Cardiac fibroblast (primary cell): ENCODE results near the gene PRR22.
"Not testable (repeated sequence)": the region's sequence is repeated elsewhere in the genome, so short reads cannot be mapped to it uniquely, and the experiment has no call there.

Source experiments
- DNase-seq, 2 donors: peaks; one replicate each; pipeline versions ENCODE4 v3.0.0 to v3.0.0-alpha.2; 2010; ENCODE audit warnings: low read depth in 2 of 2
- H3K4me3 ChIP-seq, 2 donors: replicated peaks in 1 of 2; 1 replicate in 1 of 2; 2 replicates in 1 of 2; pipeline ENCODE4 v1.5.1; 2011; ENCODE audit warnings: low read depth in 2 of 2, low read length in 2 of 2, mild to moderate bottlenecking in 2 of 2, moderate library complexity in 1 of 2
- TF ChIP-seq, protein P1 (sequence below): IDR thresholded peaks from one replicate; pipeline ENCODE4 v1.5.1; 2011; ENCODE audit warnings: low read depth, mild to moderate bottlenecking, low read length, inconsistent platforms

The PRR22 gene

GRCh38 chr19:5751709-5752108, 32.8 kb downstream of the PRR22 start:
- no peak overlapping the region for H3K4me3 ChIP-seq
- no peak for DNase-seq
- TF ChIP-seq, protein P1, sequence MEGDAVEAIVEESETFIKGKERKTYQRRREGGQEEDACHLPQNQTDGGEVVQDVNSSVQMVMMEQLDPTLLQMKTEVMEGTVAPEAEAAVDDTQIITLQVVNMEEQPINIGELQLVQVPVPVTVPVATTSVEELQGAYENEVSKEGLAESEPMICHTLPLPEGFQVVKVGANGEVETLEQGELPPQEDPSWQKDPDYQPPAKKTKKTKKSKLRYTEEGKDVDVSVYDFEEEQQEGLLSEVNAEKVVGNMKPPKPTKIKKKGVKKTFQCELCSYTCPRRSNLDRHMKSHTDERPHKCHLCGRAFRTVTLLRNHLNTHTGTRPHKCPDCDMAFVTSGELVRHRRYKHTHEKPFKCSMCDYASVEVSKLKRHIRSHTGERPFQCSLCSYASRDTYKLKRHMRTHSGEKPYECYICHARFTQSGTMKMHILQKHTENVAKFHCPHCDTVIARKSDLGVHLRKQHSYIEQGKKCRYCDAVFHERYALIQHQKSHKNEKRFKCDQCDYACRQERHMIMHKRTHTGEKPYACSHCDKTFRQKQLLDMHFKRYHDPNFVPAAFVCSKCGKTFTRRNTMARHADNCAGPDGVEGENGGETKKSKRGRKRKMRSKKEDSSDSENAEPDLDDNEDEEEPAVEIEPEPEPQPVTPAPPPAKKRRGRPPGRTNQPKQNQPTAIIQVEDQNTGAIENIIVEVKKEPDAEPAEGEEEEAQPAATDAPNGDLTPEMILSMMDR = no peak

GRCh38 chr19:5749505-5749904, 35.0 kb downstream of the PRR22 start:
- TF ChIP-seq, protein P1 = no peak
- DNase-seq = no peak
- H3K4me3 ChIP-seq = no peak overlapping the region

- not testable (repeated sequence) for DNase-seq, H3K4me3 ChIP-seq
Observed at GRCh38 chr19:5748920-5749319, 35.6 kb downstream of the PRR22 start.

DNA sequence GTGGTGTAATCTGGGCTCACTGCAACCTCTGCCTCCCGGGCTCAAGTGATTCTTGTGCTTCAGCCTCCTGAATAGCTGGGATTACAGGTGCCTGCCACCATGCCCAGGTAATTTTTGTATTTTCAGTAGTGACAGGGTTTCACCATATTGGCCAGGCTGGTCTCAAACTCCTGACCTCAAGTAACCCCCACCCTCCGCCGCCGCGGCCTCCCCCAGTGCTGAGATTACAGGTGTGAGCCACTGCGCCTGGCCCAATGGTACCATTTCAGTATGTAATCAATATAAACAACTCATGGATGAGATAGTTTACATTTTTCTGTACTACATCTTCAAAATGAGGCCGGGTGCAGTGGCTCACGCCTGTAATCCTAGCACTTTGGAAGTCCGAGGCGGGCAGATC, 39.5 kb downstream of the PRR22 start:
- H3K4me3 ChIP-seq, DNase-seq: not testable (repeated sequence)

GRCh38 chr19:5743630-5744029, 40.9 kb downstream of the PRR22 start:
- TF ChIP-seq, protein P1 = no peak
- no peak for DNase-seq
- no peak overlapping the region for H3K4me3 ChIP-seq

- TF ChIP-seq, protein P1 = no peak
- no peak for DNase-seq
- H3K4me3 ChIP-seq = no peak overlapping the region
Observed at GRCh38 chr19:5742051-5742450, 42.5 kb downstream of the PRR22 start.

DNA sequence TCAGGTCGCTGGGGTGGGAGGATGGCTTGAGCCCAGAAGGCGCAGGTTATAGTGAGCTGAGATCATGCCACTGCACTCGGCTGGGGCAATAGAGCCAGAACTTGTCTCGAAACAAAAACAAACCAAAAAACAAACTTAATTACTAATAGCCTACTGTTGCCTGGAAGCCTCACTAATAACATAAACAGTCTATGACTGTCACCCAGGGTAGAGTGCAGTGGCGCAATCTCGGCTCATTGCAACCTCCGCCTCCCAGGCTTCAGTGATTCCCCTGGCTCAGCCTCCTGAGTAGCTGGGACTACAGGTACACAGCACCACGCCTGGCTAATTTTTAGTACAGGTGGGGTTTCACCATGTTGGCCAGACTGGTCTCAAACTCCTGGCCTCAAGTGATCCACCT, 46.1 kb downstream of the PRR22 start:
- TF ChIP-seq, protein P1 = no peak
- DNase-seq = peak; percentile 2 to 37
- H3K4me3 ChIP-seq = no peak overlapping the region

DNA sequence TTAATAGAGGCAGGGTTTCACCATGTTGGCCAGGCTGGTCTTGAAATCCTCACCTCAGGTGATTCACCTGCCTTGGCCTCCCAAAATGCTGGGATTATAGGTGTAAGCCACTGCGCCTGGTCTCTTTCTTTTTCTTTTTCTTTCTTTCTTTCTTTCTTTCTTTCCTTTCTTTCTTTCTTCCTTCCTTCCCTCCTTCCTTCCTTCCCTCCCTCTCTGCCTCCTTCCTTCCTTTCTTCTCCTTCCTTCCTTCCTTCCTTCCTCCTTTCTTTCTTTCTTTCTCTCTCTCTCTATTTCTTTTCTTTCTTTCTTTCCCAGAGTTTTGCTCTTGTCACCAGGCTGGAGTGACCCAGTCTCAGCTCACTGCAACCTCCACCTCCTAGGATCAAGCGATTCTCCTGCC, 51.4 kb downstream of the PRR22 start:
- DNase-seq, H3K4me3 ChIP-seq: not testable (repeated sequence)
